Sigmoid colon (tissue), 4 donors: ENCODE measurements around the gene TCAP.

ENCODE experiments used
- CTCF ChIP-seq, 4 experiments: fragments of 450-650 bp in 3 of 4; fragments of 200-600 bp in 1 of 4; IDR thresholded peaks; one replicate each; pipeline ENCODE4 v1.5.1; 2016 to 2019; ENCODE audit warnings: antibody characterized with exemption in 4 of 4, mild to moderate bottlenecking in 3 of 4, moderate library complexity in 2 of 4
- POLR2A ChIP-seq, 2 donors: fragments of 450-650 bp; IDR thresholded peaks; one replicate each; pipeline ENCODE4 v1.6.1; 2016; ENCODE audit warnings: antibody characterized with exemption in 2 of 2, mild to moderate bottlenecking in 2 of 2, moderate library complexity in 2 of 2
- POLR2AphosphoS5 ChIP-seq, 4 donors: sonication (generic); formaldehyde crosslinking; IDR thresholded peaks; one replicate each; pipeline ENCODE4 v1.6.1; 2017; ENCODE audit warnings: antibody characterized with exemption in 4 of 4

GRCh38 chr17:39688945-39689344, 23.8 kb downstream of the TCAP start:
- no peak for TF ChIP-seq CTCF (IDR thresholded peaks at IDR 0.05)
- no peak for TF ChIP-seq POLR2A (IDR thresholded peaks at IDR 0.05)
- no peak for TF ChIP-seq POLR2AphosphoS5 (IDR thresholded peaks at IDR 0.05)
